Measurements from ENCODE around the gene PPEF2.

PPEF2 gene

GRCh38 chr4:75831856-75832405, 70.3 kb downstream of the PPEF2 start:
- no peak for ATAC-seq
- TF ChIP-seq BACH2 (CRISPR knock-in tag; IDR thresholded peaks at IDR 0.05; ENCODE audit: borderline replicate concordance) (no peak), OSR1 (CRISPR knock-in tag; IDR thresholded peaks at IDR 0.05) (no peak), ARNTL (CRISPR knock-in tag; IDR thresholded peaks at IDR 0.05; ENCODE audit: borderline replicate concordance, low read depth) (no peak), RARB (CRISPR knock-in tag; IDR thresholded peaks at IDR 0.05) (no peak), CSDC2 (CRISPR knock-in tag; IDR thresholded peaks at IDR 0.05) (no peak), POU6F1 (CRISPR knock-in tag; IDR thresholded peaks at IDR 0.05; ENCODE audit: borderline replicate concordance, low read depth) (no peak), ZC3H10 (CRISPR knock-in tag; IDR thresholded peaks at IDR 0.05) (no peak), PPARA (CRISPR knock-in tag; IDR thresholded peaks at IDR 0.05; ENCODE audit: borderline replicate concordance) (no peak), ZFP30 (CRISPR knock-in tag; IDR thresholded peaks at IDR 0.05) (no peak)
- TF ChIP-seq, protein P1, sequence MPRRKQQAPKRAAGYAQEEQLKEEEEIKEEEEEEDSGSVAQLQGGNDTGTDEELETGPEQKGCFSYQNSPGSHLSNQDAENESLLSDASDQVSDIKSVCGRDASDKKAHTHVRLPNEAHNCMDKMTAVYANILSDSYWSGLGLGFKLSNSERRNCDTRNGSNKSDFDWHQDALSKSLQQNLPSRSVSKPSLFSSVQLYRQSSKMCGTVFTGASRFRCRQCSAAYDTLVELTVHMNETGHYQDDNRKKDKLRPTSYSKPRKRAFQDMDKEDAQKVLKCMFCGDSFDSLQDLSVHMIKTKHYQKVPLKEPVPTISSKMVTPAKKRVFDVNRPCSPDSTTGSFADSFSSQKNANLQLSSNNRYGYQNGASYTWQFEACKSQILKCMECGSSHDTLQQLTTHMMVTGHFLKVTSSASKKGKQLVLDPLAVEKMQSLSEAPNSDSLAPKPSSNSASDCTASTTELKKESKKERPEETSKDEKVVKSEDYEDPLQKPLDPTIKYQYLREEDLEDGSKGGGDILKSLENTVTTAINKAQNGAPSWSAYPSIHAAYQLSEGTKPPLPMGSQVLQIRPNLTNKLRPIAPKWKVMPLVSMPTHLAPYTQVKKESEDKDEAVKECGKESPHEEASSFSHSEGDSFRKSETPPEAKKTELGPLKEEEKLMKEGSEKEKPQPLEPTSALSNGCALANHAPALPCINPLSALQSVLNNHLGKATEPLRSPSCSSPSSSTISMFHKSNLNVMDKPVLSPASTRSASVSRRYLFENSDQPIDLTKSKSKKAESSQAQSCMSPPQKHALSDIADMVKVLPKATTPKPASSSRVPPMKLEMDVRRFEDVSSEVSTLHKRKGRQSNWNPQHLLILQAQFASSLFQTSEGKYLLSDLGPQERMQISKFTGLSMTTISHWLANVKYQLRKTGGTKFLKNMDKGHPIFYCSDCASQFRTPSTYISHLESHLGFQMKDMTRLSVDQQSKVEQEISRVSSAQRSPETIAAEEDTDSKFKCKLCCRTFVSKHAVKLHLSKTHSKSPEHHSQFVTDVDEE (CRISPR knock-in tag; IDR thresholded peaks at IDR 0.05), result no peak

- no peak for ATAC-seq
- TF ChIP-seq ZNF565 (CRISPR knock-in tag; conservative IDR thresholded peaks at IDR 0.05; ENCODE audit: low read depth) (no peak), POU6F1 (CRISPR knock-in tag; IDR thresholded peaks at IDR 0.05; ENCODE audit: borderline replicate concordance, low read depth) (no peak), ISL1 (CRISPR knock-in tag; IDR thresholded peaks at IDR 0.05) (0 out of 2 replicates have a peak, but pooled peaks have one; percentile 8), BACH2 (CRISPR knock-in tag; IDR thresholded peaks at IDR 0.05; ENCODE audit: borderline replicate concordance) (no peak), ZFP3 (CRISPR knock-in tag; IDR thresholded peaks at IDR 0.05) (no peak), CSDC2 (CRISPR knock-in tag; IDR thresholded peaks at IDR 0.05) (no peak)
These were observed 71.3 kb downstream of the PPEF2 start for GRCh38 chr4:75830906-75831305.

DNA sequence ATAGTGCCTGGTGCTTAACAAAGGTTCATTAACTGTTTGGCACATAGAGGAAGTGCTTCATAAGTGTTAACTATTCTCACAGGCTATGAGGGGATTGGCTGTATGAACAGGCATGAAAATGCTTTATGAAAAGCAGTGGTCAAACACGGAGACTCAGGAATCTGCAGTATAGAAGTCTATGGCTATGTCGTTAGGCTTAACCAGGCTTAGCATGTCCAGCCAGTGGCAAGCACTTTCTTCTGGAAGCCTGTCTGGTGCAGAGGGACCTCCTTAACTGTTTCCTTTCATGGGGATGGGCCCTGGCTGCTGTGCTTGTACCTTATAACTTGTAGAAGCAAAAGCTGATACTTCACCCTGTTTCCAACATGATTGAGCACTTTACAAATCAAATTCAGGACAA, 78.4 kb downstream of the PPEF2 start:
- ATAC-seq, result no peak
- no peak for TF ChIP-seq PATZ1 (CRISPR knock-in tag; IDR thresholded peaks at IDR 0.05; ENCODE audit: borderline replicate concordance)
- no peak for TF ChIP-seq ZFP3 (CRISPR knock-in tag; IDR thresholded peaks at IDR 0.05)

DNA sequence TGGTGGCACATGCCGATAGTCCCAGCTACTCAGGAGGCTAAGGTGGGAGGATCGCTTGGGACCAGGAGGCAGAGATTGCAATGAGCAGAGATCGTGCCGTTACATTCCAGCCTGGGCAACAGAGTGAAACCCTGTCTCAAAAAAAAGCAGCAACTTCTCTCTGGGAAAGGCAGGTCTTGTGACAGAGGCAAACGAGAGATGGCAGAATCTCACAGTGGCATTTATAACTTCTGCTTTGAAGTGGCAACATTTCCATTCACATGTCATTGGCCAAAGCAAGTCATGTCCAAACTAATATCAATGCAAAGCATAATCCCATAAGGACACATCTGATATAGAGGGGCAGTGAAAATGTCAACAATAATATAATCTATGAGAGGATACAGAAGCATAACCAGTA, 79.8 kb downstream of the PPEF2 start:
- ATAC-seq, result no peak
- TF ChIP-seq CSDC2 (CRISPR knock-in tag; IDR thresholded peaks at IDR 0.05) (no peak), ZFP30 (CRISPR knock-in tag; IDR thresholded peaks at IDR 0.05) (no peak), ZFP3 (CRISPR knock-in tag; IDR thresholded peaks at IDR 0.05) (no peak), ZNF8 (CRISPR knock-in tag; IDR thresholded peaks at IDR 0.05) (no peak), CSRNP3 (CRISPR knock-in tag; IDR thresholded peaks at IDR 0.05) (no peak), TCF4 (CRISPR knock-in tag; IDR thresholded peaks at IDR 0.05; ENCODE audit: borderline replicate concordance) (no peak), SNAI2 (CRISPR knock-in tag; IDR thresholded peaks at IDR 0.05) (no peak)

All from SK-N-SH treated with all-trans-retinoic acid at 6 μM for 48 hours (cell line).